ENCODE data around the gene VPS35.

VPS35 gene

DNA sequence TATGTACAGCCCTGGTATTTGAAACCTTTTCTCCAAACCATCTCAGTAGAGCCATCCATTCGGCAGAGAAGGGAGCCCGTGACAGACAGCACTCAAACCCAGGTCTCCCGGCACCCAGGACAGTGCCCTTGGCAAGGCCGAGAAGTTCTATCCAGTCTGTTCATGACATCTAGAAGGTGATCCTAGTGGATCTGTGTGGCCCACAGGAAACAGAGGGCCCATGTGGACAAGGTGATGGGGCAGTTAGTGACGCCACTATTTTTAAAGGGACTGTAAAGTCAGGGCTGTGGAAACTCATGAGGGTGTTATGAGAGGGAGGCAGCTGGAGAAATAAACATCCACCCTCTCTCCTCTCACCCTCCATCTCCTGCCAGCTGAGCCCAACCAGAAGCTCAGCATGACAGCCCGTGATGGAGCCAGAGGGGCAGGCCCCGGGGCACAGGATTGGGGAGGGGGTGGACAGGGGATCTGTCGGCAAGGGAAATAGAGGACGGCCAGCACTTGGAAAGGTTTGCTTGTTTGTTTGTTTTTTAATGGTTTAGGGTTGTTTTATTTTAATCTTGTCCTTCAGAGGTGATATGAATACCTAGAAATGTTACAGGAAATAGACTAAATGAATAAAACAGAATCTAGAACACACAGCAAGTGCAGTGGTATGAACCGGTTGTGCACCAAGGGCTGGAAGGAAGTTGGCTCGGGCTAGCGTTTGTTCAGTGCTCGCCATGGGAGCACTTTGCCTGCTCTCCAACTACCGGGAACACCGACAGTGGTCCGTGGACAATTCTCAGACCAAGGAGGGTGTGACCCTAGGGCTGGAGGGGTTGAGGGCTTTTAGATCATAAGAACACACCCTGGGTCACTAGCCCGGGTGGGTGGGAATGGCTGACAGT lies 42.1 kb upstream of the VPS35 start:
- TF ChIP-seq, protein P1, sequence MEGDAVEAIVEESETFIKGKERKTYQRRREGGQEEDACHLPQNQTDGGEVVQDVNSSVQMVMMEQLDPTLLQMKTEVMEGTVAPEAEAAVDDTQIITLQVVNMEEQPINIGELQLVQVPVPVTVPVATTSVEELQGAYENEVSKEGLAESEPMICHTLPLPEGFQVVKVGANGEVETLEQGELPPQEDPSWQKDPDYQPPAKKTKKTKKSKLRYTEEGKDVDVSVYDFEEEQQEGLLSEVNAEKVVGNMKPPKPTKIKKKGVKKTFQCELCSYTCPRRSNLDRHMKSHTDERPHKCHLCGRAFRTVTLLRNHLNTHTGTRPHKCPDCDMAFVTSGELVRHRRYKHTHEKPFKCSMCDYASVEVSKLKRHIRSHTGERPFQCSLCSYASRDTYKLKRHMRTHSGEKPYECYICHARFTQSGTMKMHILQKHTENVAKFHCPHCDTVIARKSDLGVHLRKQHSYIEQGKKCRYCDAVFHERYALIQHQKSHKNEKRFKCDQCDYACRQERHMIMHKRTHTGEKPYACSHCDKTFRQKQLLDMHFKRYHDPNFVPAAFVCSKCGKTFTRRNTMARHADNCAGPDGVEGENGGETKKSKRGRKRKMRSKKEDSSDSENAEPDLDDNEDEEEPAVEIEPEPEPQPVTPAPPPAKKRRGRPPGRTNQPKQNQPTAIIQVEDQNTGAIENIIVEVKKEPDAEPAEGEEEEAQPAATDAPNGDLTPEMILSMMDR (IDR thresholded peaks at IDR 0.05; ENCODE audit: insufficient read depth, missing control alignments), result no peak
- FAIRE-seq, result no peak
- DNase-seq (ENCODE audit: insufficient read length, low spot score), result no peak

DNA sequence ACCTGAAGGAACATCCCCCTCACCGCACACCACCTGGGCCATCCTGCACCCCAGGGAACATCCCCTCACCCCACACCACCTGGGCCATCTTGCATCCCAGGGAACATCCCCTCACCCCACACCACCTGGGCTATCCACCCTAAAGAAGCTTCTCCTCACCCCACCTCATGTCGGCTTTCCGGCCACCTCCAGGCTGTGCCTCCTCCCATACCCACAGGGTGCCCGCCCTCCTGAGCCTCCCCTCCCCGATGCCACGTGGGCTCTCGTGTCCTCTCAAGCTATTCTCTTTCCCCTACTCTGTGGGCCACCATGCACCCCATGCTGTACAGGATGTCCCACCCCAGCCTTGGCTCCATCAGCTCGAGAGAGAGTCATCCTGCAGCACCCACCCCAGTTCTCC lies 41.1 kb upstream of the VPS35 start:
- DNase-seq (ENCODE audit: insufficient read length, low spot score) (no peak), FAIRE-seq (no peak)
- TF ChIP-seq, protein P1 (IDR thresholded peaks at IDR 0.05; ENCODE audit: insufficient read depth, missing control alignments), result no peak

DNA sequence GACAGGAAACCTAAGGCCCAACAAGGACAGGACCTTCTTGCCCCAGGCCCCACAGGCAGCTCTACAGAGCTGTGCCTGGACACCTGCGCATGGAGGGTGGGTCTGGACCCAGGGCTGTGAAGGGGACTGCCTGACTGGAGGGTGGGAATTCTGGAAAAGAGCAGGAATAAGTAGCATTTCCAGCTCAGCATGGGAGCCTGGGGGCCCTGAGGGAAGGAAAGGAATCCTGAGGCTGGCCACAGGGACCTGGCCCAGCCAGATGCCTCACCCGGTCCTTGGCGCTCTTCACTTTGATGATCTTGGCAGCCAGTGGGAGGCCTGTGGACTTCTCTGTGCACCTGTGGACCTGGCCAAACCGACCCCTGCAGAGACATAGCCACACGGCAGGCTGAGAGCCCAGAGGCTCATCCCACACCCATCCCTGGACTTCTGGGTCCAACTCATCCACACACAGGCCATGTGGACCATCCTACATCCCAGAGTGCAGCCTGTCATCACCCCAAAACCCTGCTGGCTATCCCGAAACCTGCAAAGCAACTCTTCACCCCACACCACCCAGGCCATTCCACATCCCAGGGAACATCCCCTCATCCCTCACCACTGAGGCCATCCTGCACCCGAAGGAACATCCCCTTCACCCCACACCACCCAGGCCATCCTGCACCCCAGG lies 40.5 kb upstream of the VPS35 start:
- FAIRE-seq, result no peak
- TF ChIP-seq, protein P1 (IDR thresholded peaks at IDR 0.05; ENCODE audit: insufficient read depth, missing control alignments), result no peak
- no peak for DNase-seq (ENCODE audit: insufficient read length, low spot score)

DNA sequence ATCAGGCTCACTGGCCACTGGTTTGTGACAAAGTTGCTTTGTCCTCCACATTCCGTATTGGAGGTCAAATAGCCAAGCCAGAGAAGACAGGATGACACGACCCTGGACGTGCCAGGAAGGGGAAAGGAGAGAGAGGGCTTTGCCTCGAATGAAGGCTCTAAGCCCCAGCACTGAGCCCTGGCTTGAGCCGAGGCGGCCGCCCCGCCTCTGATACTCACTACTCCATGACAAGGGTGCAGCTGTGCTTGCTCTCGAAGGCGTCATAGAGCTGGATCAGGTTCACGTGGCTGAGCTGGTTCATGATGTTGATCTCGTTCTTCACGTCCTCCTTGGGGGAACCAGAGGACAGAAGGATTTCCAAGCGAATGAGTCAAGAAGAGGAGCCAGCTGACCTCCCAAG lies 39.8 kb upstream of the VPS35 start:
- TF ChIP-seq, protein P1 (IDR thresholded peaks at IDR 0.05; ENCODE audit: insufficient read depth, missing control alignments), result no peak
- no peak for FAIRE-seq
- DNase-seq (ENCODE audit: insufficient read length, low spot score), result no peak

DNA sequence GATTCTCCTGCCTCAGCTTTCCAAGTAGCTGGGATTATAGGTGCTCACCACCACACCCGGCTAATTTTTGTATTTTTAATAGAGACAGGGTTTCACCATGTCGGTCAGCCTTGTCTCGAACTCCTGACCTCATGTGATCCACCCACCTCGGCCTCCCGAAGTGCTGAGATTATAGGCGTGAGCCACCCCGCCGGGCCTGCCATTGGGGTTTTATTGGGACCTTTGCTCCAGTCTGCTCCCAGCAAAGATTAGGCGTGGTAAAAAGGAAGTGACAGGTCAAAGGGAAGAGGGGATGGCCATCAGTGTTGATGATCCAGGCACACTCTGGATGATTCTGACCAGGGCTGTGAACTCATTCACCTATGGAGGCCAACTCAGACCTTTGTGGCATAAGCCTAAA lies 38.7 kb upstream of the VPS35 start:
- FAIRE-seq (no peak), DNase-seq (ENCODE audit: insufficient read length, low spot score) (no peak)
- TF ChIP-seq, protein P1 (IDR thresholded peaks at IDR 0.05; ENCODE audit: insufficient read depth, missing control alignments), result no peak

DNA sequence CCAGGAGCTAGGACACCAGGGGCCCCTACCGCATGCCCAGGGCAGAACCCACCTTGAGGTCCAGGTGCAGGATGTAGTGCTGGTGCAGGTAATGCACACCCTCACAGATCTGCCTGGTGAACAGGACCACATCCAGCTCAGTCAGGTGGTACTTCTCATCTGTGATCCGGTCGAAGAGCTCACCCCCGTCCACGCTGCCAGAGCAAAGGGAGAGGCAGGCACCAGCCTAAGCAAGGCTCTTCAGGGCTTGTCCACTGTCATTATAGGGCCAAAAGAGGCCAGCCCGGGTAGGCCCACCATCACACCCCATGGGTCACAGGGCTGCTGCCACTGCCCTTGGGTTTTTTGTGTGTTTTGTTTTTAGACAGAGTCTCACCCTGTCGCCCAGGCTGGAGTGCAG lies 38.2 kb upstream of the VPS35 start:
- TF ChIP-seq, protein P1 (IDR thresholded peaks at IDR 0.05; ENCODE audit: insufficient read depth, missing control alignments), result no peak
- FAIRE-seq (no peak), DNase-seq (ENCODE audit: insufficient read length, low spot score) (no peak)

DNA sequence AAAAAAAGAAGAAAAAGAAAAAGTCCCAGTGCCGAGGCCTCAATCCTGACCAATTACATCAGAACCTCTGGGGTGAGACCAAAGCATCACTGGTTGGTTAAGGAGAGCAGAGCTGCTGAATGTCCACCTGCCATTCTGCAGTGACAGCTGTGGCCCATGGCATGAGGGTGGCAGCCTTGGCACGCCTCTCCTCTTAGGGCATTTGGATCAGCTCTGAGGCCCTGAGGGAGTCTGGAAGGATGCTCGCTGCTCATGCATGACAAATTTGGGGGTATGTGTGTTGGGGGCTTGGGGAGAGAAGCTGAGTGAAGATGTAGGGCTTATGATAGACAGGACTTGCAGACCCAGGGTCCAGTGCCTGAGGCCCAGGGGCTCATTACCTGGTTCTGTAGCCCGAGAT lies 32.9 kb upstream of the VPS35 start:
- FAIRE-seq (no peak), DNase-seq (ENCODE audit: insufficient read length, low spot score) (no peak)
- TF ChIP-seq, protein P1 (IDR thresholded peaks at IDR 0.05; ENCODE audit: insufficient read depth, missing control alignments), result no peak
